Measurements from ENCODE around the gene RIT2. TPM values are rescaled to one million over a fixed set of nuclear protein-coding genes. Genes with fewer than 3 reads are reported as not detected.

The RIT2 gene
- total and polyA plus RNA-seq, 4 donors, result 7.1 to 30.1 (median 22.4) TPM

GRCh38 chr18:43067570-43067969, 47.9 kb downstream of the RIT2 start:
- no peak for DNase-seq (ENCODE audit: low read depth in 4 of 6, low spot score in 6 of 6)
- H3K36me3 ChIP-seq (ENCODE audit: control insufficient read depth, insufficient read depth, low read length), result no peaks in the 10 kb centered on the region
- no peak overlapping the region for H3K27ac ChIP-seq (ENCODE audit: low read depth, low read length)
- no peaks in the 10 kb centered on the region for H3K9me3 ChIP-seq (ENCODE audit: control insufficient read depth, insufficient read depth, low read length)
- H3K4me1 ChIP-seq (ENCODE audit: control insufficient read depth, insufficient read depth, low read length), result no peaks in the 10 kb centered on the region
- H3K4me3 ChIP-seq (ENCODE audit: low read depth, low read length), result no peak overlapping the region
- no peaks in the 10 kb centered on the region for H3K27me3 ChIP-seq (ENCODE audit: control insufficient read depth, insufficient read depth, low read length)
- 100% methylated on average over 1 of the region's 1 CpG for WGBS (ENCODE audit: insufficient coverage)

GRCh38 chr18:43061816-43062215, 53.7 kb downstream of the RIT2 start:
- 90% methylated on average over 2 of the region's 6 CpGs for WGBS (ENCODE audit: insufficient coverage)
- Histone ChIP-seq H3K27me3 (ENCODE audit: control insufficient read depth, insufficient read depth, low read length) (no peaks in the 10 kb centered on the region), H3K4me1 (ENCODE audit: control insufficient read depth, insufficient read depth, low read length) (no peaks in the 10 kb centered on the region), H3K4me3 (ENCODE audit: low read depth, low read length) (no peak overlapping the region), H3K9me3 (ENCODE audit: control insufficient read depth, insufficient read depth, low read length) (no peaks in the 10 kb centered on the region), H3K27ac (ENCODE audit: low read depth, low read length) (no peak overlapping the region), H3K36me3 (ENCODE audit: control insufficient read depth, insufficient read depth, low read length) (no peaks in the 10 kb centered on the region)
- DNase-seq (ENCODE audit: low read depth in 4 of 6, low spot score in 6 of 6), result no peak

GRCh38 chr18:43061318-43061717, 54.2 kb downstream of the RIT2 start:
- Histone ChIP-seq H3K4me1 (ENCODE audit: control insufficient read depth, insufficient read depth, low read length) (no peaks in the 10 kb centered on the region), H3K27ac (ENCODE audit: low read depth, low read length) (no peak overlapping the region), H3K9me3 (ENCODE audit: control insufficient read depth, insufficient read depth, low read length) (no peaks in the 10 kb centered on the region), H3K4me3 (ENCODE audit: low read depth, low read length) (no peak overlapping the region), H3K36me3 (ENCODE audit: control insufficient read depth, insufficient read depth, low read length) (no peaks in the 10 kb centered on the region), H3K27me3 (ENCODE audit: control insufficient read depth, insufficient read depth, low read length) (no peaks in the 10 kb centered on the region)
- WGBS (ENCODE audit: insufficient coverage), result 96% methylated on average over 3 of the region's 4 CpGs
- DNase-seq (ENCODE audit: low read depth in 4 of 6, low spot score in 6 of 6), result no peak

GRCh38 chr18:43060020-43060419, 55.5 kb downstream of the RIT2 start:
- DNase-seq (ENCODE audit: low read depth in 4 of 6, low spot score in 6 of 6), result no peak
- Histone ChIP-seq H3K36me3 (ENCODE audit: control insufficient read depth, insufficient read depth, low read length) (no peaks in the 10 kb centered on the region), H3K27me3 (ENCODE audit: control insufficient read depth, insufficient read depth, low read length) (no peaks in the 10 kb centered on the region), H3K4me3 (ENCODE audit: low read depth, low read length) (no peak overlapping the region), H3K27ac (ENCODE audit: low read depth, low read length) (no peak overlapping the region), H3K4me1 (ENCODE audit: control insufficient read depth, insufficient read depth, low read length) (no peaks in the 10 kb centered on the region), H3K9me3 (ENCODE audit: control insufficient read depth, insufficient read depth, low read length) (no peaks in the 10 kb centered on the region)
- no CpG with 5 or more reads among the region's 1 CpG for WGBS (ENCODE audit: insufficient coverage)

GRCh38 chr18:43054815-43055519, 60.5 kb downstream of the RIT2 start:
- H3K4me3 ChIP-seq (ENCODE audit: low read depth, low read length), result no peak overlapping the region
- no peaks in the 10 kb centered on the region for H3K4me1 ChIP-seq (ENCODE audit: control insufficient read depth, insufficient read depth, low read length)
- H3K36me3 ChIP-seq (ENCODE audit: control insufficient read depth, insufficient read depth, low read length), result no peaks in the 10 kb centered on the region
- no peaks in the 10 kb centered on the region for H3K9me3 ChIP-seq (ENCODE audit: control insufficient read depth, insufficient read depth, low read length)
- no peak overlapping the region for H3K27ac ChIP-seq (ENCODE audit: low read depth, low read length)
- 60% methylated on average over 1 of the region's 7 CpGs for WGBS (ENCODE audit: insufficient coverage)
- H3K27me3 ChIP-seq (ENCODE audit: control insufficient read depth, insufficient read depth, low read length), result no peaks in the 10 kb centered on the region
- no peak for DNase-seq (ENCODE audit: low read depth in 4 of 6, low spot score in 6 of 6)

- Histone ChIP-seq H3K4me1 (ENCODE audit: control insufficient read depth, insufficient read depth, low read length) (no peaks in the 10 kb centered on the region), H3K9me3 (ENCODE audit: control insufficient read depth, insufficient read depth, low read length) (no peaks in the 10 kb centered on the region), H3K27ac (ENCODE audit: low read depth, low read length) (no peak overlapping the region), H3K27me3 (ENCODE audit: control insufficient read depth, insufficient read depth, low read length) (no peaks in the 10 kb centered on the region), H3K4me3 (ENCODE audit: low read depth, low read length) (no peak overlapping the region), H3K36me3 (ENCODE audit: control insufficient read depth, insufficient read depth, low read length) (no peaks in the 10 kb centered on the region)
- DNase-seq (ENCODE audit: low read depth in 4 of 6, low spot score in 6 of 6), result peak in 3 of 6 donors; percentile 17 to 66 (median 20)
- no CpG with 5 or more reads among the region's 3 CpGs for WGBS (ENCODE audit: insufficient coverage)
Measured at GRCh38 chr18:43049021-43049420, 66.5 kb downstream of the RIT2 start.

GRCh38 chr18:43046322-43046721, 69.2 kb downstream of the RIT2 start:
- no peaks in the 10 kb centered on the region for H3K9me3 ChIP-seq (ENCODE audit: control insufficient read depth, insufficient read depth, low read length)
- 100% methylated on average over 1 of the region's 2 CpGs for WGBS (ENCODE audit: insufficient coverage)
- no peaks in the 10 kb centered on the region for H3K4me1 ChIP-seq (ENCODE audit: control insufficient read depth, insufficient read depth, low read length)
- DNase-seq (ENCODE audit: low read depth in 4 of 6, low spot score in 6 of 6), result no peak
- no peaks in the 10 kb centered on the region for H3K27me3 ChIP-seq (ENCODE audit: control insufficient read depth, insufficient read depth, low read length)
- no peak overlapping the region for H3K27ac ChIP-seq (ENCODE audit: low read depth, low read length)
- no peaks in the 10 kb centered on the region for H3K36me3 ChIP-seq (ENCODE audit: control insufficient read depth, insufficient read depth, low read length)
- no peak overlapping the region for H3K4me3 ChIP-seq (ENCODE audit: low read depth, low read length)

- no peak for DNase-seq (ENCODE audit: low read depth in 4 of 6, low spot score in 6 of 6)
Measured at GRCh38 chr18:43043626-43044025, 71.9 kb downstream of the RIT2 start.

GRCh38 chr18:43040281-43040680, 75.2 kb downstream of the RIT2 start:
- no CpG with 5 or more reads among the region's 2 CpGs for WGBS (ENCODE audit: insufficient coverage)

More at GRCh38 chr18:43043626-43044025, 71.9 kb downstream of the RIT2 start:
- H3K27me3 ChIP-seq (ENCODE audit: control insufficient read depth, insufficient read depth, low read length), result no peaks in the 10 kb centered on the region
- H3K4me1 ChIP-seq (ENCODE audit: control insufficient read depth, insufficient read depth, low read length), result no peaks in the 10 kb centered on the region
- H3K27ac ChIP-seq (ENCODE audit: low read depth, low read length), result no peak overlapping the region
- H3K9me3 ChIP-seq (ENCODE audit: control insufficient read depth, insufficient read depth, low read length), result no peaks in the 10 kb centered on the region
- H3K36me3 ChIP-seq (ENCODE audit: control insufficient read depth, insufficient read depth, low read length), result no peaks in the 10 kb centered on the region
- WGBS (ENCODE audit: insufficient coverage), result no CpG with 5 or more reads among the region's 4 CpGs
- no peak overlapping the region for H3K4me3 ChIP-seq (ENCODE audit: low read depth, low read length)

More at GRCh38 chr18:43040281-43040680, 75.2 kb downstream of the RIT2 start:
- H3K27me3 ChIP-seq (ENCODE audit: control insufficient read depth, insufficient read depth, low read length), result no peaks in the 10 kb centered on the region
- no peaks in the 10 kb centered on the region for H3K4me1 ChIP-seq (ENCODE audit: control insufficient read depth, insufficient read depth, low read length)
- no peaks in the 10 kb centered on the region for H3K36me3 ChIP-seq (ENCODE audit: control insufficient read depth, insufficient read depth, low read length)
- no peaks in the 10 kb centered on the region for H3K9me3 ChIP-seq (ENCODE audit: control insufficient read depth, insufficient read depth, low read length)
- no peak overlapping the region for H3K27ac ChIP-seq (ENCODE audit: low read depth, low read length)
- DNase-seq (ENCODE audit: low read depth in 4 of 6, low spot score in 6 of 6), result peak in 1 of 6 donors; percentile 47
- no peak overlapping the region for H3K4me3 ChIP-seq (ENCODE audit: low read depth, low read length)
